IMR-90 (cell line): ENCODE data around the gene WDFY2. TPM values are rescaled to one million over a fixed set of nuclear protein-coding genes. Genes with fewer than 3 reads are reported as not detected.

ENCODE experiments used
- ATAC-seq: fragments of 200-7000 bp; cut with Tn5 transposase; 2 replicates; pipeline ENCODE4 v1.9.1; 2020; ENCODE audit warnings: low read depth, mild to moderate bottlenecking, moderate library complexity
- BruUV-seq: library from RNA; stranded (reverse); fragments of 400-500 nt; replicated peaks from 2 replicates; lab custom pipeline; 2021; lab: Mats Ljungman, UMichigan
- CTCF ChIA-PET: fragments of 300-600 bp; formaldehyde crosslinking; extraction: SDS; loops from one replicate; lab custom pipeline; 2021; ENCODE audit warnings: antibody characterized with exemption; lab: Yijun Ruan, JAX
- POLR2A ChIA-PET: fragments of 300-600 bp; sonication (Branson Sonifier 250); formaldehyde crosslinking; loops from one replicate; lab custom pipeline; 2022; ENCODE audit warnings: antibody characterized with exemption; ENCODE audit not compliant: unreplicated experiment; lab: Charles Lee
- DNase-seq: peaks from one replicate; pipeline ENCODE4 v3.0.0; 2013
- H2AFZ ChIP-seq: replicated peaks from 2 replicates; pipeline ENCODE3; 2013; ENCODE audit warnings: low read length, mild to moderate bottlenecking; ENCODE audit not compliant: poor library complexity
- H2AK5ac ChIP-seq: 2 replicates; pipeline ENCODE4 v1.6.1; 2013; ENCODE audit warnings: low read depth, low read length, inconsistent platforms
- H2AK9ac ChIP-seq: replicated peaks from 2 replicates; pipeline ENCODE3; 2013; ENCODE audit warnings: mild to moderate bottlenecking, low read depth, low read length, moderate library complexity; ENCODE audit not compliant: poor library complexity
- H2BK120ac ChIP-seq: 2 replicates; pipeline ENCODE4 v1.6.1; 2013; ENCODE audit warnings: low read depth, low read length, inconsistent platforms
- H2BK15ac ChIP-seq: 3 replicates; pipeline ENCODE4 v1.6.1; 2013; ENCODE audit warnings: low read depth, low read length, inconsistent platforms
- H2BK20ac ChIP-seq: 2 replicates; pipeline ENCODE4 v1.6.1; 2013; ENCODE audit warnings: low read depth, mild to moderate bottlenecking, inconsistent platforms, low read length, moderate library complexity
- H2BK5ac ChIP-seq: 2 replicates; pipeline ENCODE4 v1.6.1; 2013; ENCODE audit warnings: mild to moderate bottlenecking, low read depth, low read length, inconsistent platforms; ENCODE audit not compliant: poor library complexity, severe bottlenecking
- H3K14ac ChIP-seq: replicated peaks from 2 replicates; pipeline ENCODE4 v1.6.1; 2013; ENCODE audit warnings: low read depth, low read length, inconsistent platforms
- H3K18ac ChIP-seq: 2 replicates; pipeline ENCODE4 v1.6.1; 2013; ENCODE audit warnings: low read depth, low read length, control low read depth
- H3K23ac ChIP-seq: 2 replicates; pipeline ENCODE4 v1.6.1; 2013; ENCODE audit warnings: low read depth, low read length, inconsistent platforms
- H3K27ac ChIP-seq: 2 replicates; pipeline ENCODE4 v1.5.1; 2013; ENCODE audit warnings: mild to moderate bottlenecking, control low read depth, low read length; ENCODE audit not compliant: insufficient read depth
- H3K27me3 ChIP-seq: 2 replicates; pipeline ENCODE4 v1.6.1; 2013; ENCODE audit warnings: low read length; ENCODE audit not compliant: control insufficient read depth, insufficient read depth
- H3K36me3 ChIP-seq: 2 replicates; pipeline ENCODE4 v1.6.1; 2013; ENCODE audit warnings: low read length, mixed read lengths; ENCODE audit not compliant: control insufficient read depth, insufficient read depth
- H3K4ac ChIP-seq: 2 replicates; pipeline ENCODE4 v1.6.1; 2013; ENCODE audit warnings: low read depth, low read length, inconsistent platforms
- H3K4me1 ChIP-seq: 2 replicates; pipeline ENCODE4 v1.6.1; 2013; ENCODE audit warnings: low read length, mixed read lengths; ENCODE audit not compliant: control insufficient read depth, insufficient read depth
- H3K4me2 ChIP-seq: 2 replicates; pipeline ENCODE4 v1.6.1; 2013; ENCODE audit warnings: low read depth, mild to moderate bottlenecking, control low read depth, low read length, moderate library complexity
- H3K4me3 ChIP-seq: 2 replicates; pipeline ENCODE4 v1.5.1; 2013; ENCODE audit warnings: low read depth, mild to moderate bottlenecking, control low read depth, low read length, moderate library complexity; ENCODE audit not compliant: insufficient read depth
- H3K56ac ChIP-seq: 2 replicates; pipeline ENCODE4 v1.6.1; 2013; ENCODE audit warnings: low read length, inconsistent platforms; ENCODE audit not compliant: insufficient read depth; ENCODE audit errors: extremely low read depth
- H3K79me1 ChIP-seq, 2 experiments: 2 replicates each; pipeline ENCODE4 v1.6.1; 2013; ENCODE audit warnings: low read length in 2 of 2, inconsistent platforms in 1 of 2, low read depth in 1 of 2
- H3K9ac ChIP-seq: 2 replicates; pipeline ENCODE4 v1.6.1; 2013; ENCODE audit warnings: low read depth, low read length, control low read depth
- H3K9me1 ChIP-seq: 2 replicates; pipeline ENCODE4 v1.6.1; 2013; ENCODE audit warnings: low read length, inconsistent platforms; ENCODE audit not compliant: insufficient read depth
- H3K9me3 ChIP-seq: 2 replicates; pipeline ENCODE4 v1.6.1; 2013; ENCODE audit warnings: low read length; ENCODE audit not compliant: control insufficient read depth, insufficient read depth
- H4K20me1 ChIP-seq: 2 replicates; pipeline ENCODE4 v1.6.1; 2013; ENCODE audit warnings: low read length, inconsistent platforms; ENCODE audit not compliant: insufficient read depth
- H4K5ac ChIP-seq: 2 replicates; pipeline ENCODE4 v1.6.1; 2013; ENCODE audit warnings: mild to moderate bottlenecking, low read depth, low read length, control low read depth
- H4K8ac ChIP-seq, 2 experiments: 2 replicates each; pipeline ENCODE4 v1.6.1; 2013; ENCODE audit warnings: low read depth in 2 of 2, low read length in 2 of 2, control low read depth in 1 of 2, inconsistent platforms in 1 of 2
- H4K91ac ChIP-seq: 2 replicates; pipeline ENCODE4 v1.6.1; 2013; ENCODE audit warnings: low read depth, low read length, inconsistent platforms; ENCODE audit not compliant: insufficient read depth
- BHLHE40 ChIP-seq: fragments of 150-350 bp; IDR thresholded peaks from 2 replicates; pipeline ENCODE4 v1.6.1; 2016; ENCODE audit warnings: mild to moderate bottlenecking, low read depth, low read length
- CHD1 ChIP-seq: IDR thresholded peaks from 2 replicates; pipeline ENCODE4 v1.6.1; 2012; ENCODE audit warnings: low read depth, low read length, improper control_type of control experiment
- FOS ChIP-seq: fragments of 150-350 bp; IDR thresholded peaks from 2 replicates; pipeline ENCODE4 v1.6.1; 2016; ENCODE audit warnings: low read depth, low read length
- MAZ ChIP-seq: IDR thresholded peaks from 2 replicates; pipeline ENCODE4 v1.6.1; 2012; ENCODE audit warnings: low read depth, mild to moderate bottlenecking, low read length, improper control_type of control experiment, moderate library complexity, borderline replicate concordance
- MXI1 ChIP-seq: IDR thresholded peaks from 2 replicates; pipeline ENCODE4 v1.6.1; 2012; ENCODE audit warnings: low read depth, mild to moderate bottlenecking, low read length, moderate library complexity, borderline replicate concordance
- POLR2A ChIP-seq: IDR thresholded peaks from 2 replicates; pipeline ENCODE4 v1.6.1; 2012; ENCODE audit warnings: mild to moderate bottlenecking, low read depth, low read length
- RAD21 ChIP-seq: IDR thresholded peaks from 2 replicates; pipeline ENCODE4 v1.6.1; 2012; ENCODE audit warnings: low read length, improper control_type of control experiment
- RCOR1 ChIP-seq: IDR thresholded peaks from 2 replicates; pipeline ENCODE4 v1.6.1; 2012; ENCODE audit warnings: mild to moderate bottlenecking, low read length, improper control_type of control experiment; ENCODE audit not compliant: insufficient replicate concordance
- RFX5 ChIP-seq: IDR thresholded peaks from 2 replicates; pipeline ENCODE4 v1.8.0; 2012; ENCODE audit warnings: low read depth, mild to moderate bottlenecking, low read length, moderate library complexity
- WGBS, 2 experiments: methylation state at CpG; one replicate each; pipeline versions ENCODE4 v1.1.5 to v1.1.7; 2013; ENCODE audit warnings: missing lambda C conversion rate in 2 of 2; ENCODE audit not compliant: insufficient read length in 1 of 2; ENCODE audit errors: extremely low coverage in 2 of 2; 5-methylcytosine and 5-hydroxymethylcytosine counted together
- dilution Hi-C: fragments of 300-500 bp; cut with HindIII; formaldehyde crosslinking; loops from one replicate; pipeline ENCODE4 v1.14.3; 2018; ENCODE audit warnings: low sequenced_read_pairs; ENCODE audit not compliant: unreplicated experiment
- in situ Hi-C: fragments of 300-500 bp; cut with MboI; formaldehyde crosslinking; loops from 3 replicates; pipeline ENCODE4 v1.14.3; 2019; ENCODE audit warnings: low sequenced_read_pairs, inconsistent platforms, mixed read lengths
- intact Hi-C: fragments of 100-400 bp; cut with micrococcal nuclease; formaldehyde crosslinking; loops from 2 replicates; pipeline ENCODE4 v1.10.0; 2022
- polyA plus RNA-seq, 3 experiments: library from polyadenylated mRNA; depleted of rRNA; stranded (reverse); fragments of >200 nt; gene quantifications; 2 replicates each; pipeline ENCODE4 v1.2.3, GENCODE V29; 2012; ENCODE audit warnings: low replicate concordance in 1 of 3
- total RNA-seq: library from RNA; depleted of rRNA; stranded (reverse); fragments of >200 nt; gene quantifications from 2 replicates; pipeline ENCODE4 v1.2.3, GENCODE V29; 2012

WDFY2 gene
- total and polyA plus RNA-seq, 2 of the 4 experiments (the other 2 are of a cell fraction): 4.3 to 5.4 TPM

DNA sequence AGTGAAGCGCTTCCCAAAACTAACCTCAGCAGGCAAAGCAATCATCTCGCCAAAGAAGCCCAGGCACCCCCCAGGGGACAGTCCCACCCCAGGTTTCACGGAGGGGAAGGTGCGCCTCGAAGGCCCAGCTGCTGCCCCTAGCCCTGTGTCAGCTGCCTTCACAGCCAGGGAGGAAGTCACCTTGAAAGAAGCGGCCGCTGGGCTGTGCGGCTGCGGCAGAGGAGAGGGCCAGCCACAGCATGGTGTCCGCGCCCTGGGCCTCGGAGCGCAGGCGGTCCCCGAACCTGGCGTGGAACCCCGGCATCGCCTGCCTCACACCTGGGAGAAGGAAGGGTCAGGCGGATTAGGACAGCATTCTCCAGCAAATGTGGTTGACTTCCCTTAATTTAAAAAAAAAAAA lies 184.7 kb downstream of the WDFY2 start:
- intact Hi-C loops (loop anchor here (10.0 kb wide), 1 partner anchor 314 kb away; the partner anchor contains the start of gene INTS6), dilution Hi-C loops (no loop called here), in situ Hi-C loops (no loop called here)
- no peak for ATAC-seq
- Histone ChIP-seq H3K14ac (no peak overlapping the region), H2AK9ac (no peak overlapping the region), H3K27me3 (peaks cover 6% of the 10 kb centered on the region; the same call in 1 of the 2 replicates), H3K4me2 (no peak overlapping the region), H2BK20ac (no peak overlapping the region), H3K4me3 (no peak overlapping the region), H3K9me3 (no peaks in the 10 kb centered on the region), H2BK15ac (no peak overlapping the region), H2AK5ac (no peak overlapping the region), H3K9me1 (peaks cover 18% of the 10 kb centered on the region), H3K23ac (no peak overlapping the region), H4K8ac (no peak overlapping the region), H2AFZ (no peak overlapping the region), H3K27ac (no peak overlapping the region), H3K9ac (no peak overlapping the region), H3K56ac (no peak overlapping the region), H3K18ac (no peak overlapping the region), H3K36me3 (no peaks in the 10 kb centered on the region; the same call in 1 of the 2 replicates), H3K4me1 (peaks cover 11% of the 10 kb centered on the region), H4K91ac (no peak overlapping the region), H2BK5ac (no peak overlapping the region), H2BK120ac (no peak overlapping the region), H3K79me1 (peaks cover 4 to 27% of the 10 kb centered on the region in 2 experiments; a peak in 2 of 4 replicates), H4K5ac (no peak overlapping the region), H4K20me1 (peaks cover 11% of the 10 kb centered on the region), H3K4ac (no peak overlapping the region)
- BruUV-seq: no TSS peak
- CTCF ChIA-PET: no interaction called here
- no peak for DNase-seq
- POLR2A ChIA-PET: no interaction called here
- TF ChIP-seq RAD21 (no peak), MAZ (no peak), CHD1 (no peak), BHLHE40 (no peak), POLR2A (no peak), RFX5 (no peak), FOS (no peak), MXI1 (no peak), RCOR1 (no peak)
- WGBS, 2 experiments: 85% methylated on average over 4 of the region's 19 CpGs; no CpG with 5 or more reads in 1 of the 2 experiments
